Ishikawa (cell line): ENCODE results near the gene BARX1.

Experiments used
- CEBPB ChIP-seq: IDR thresholded peaks from 2 replicates; pipeline ENCODE4 v1.6.1; 2012
- CREB1 ChIP-seq: IDR thresholded peaks from 2 replicates; pipeline ENCODE4 v1.6.1; 2012; ENCODE audit warnings: low read depth
- EP300 ChIP-seq: IDR thresholded peaks from 2 replicates; pipeline ENCODE4 v1.6.1; 2012; ENCODE audit warnings: borderline replicate concordance
- RAD21 ChIP-seq: IDR thresholded peaks from 2 replicates; pipeline ENCODE4 v1.6.1; 2012; ENCODE audit warnings: low read depth
- TEAD4 ChIP-seq: IDR thresholded peaks from 2 replicates; pipeline ENCODE4 v1.6.1; 2012
- YY1 ChIP-seq: IDR thresholded peaks from 2 replicates; pipeline ENCODE4 v1.6.1; 2012; ENCODE audit warnings: low read depth
- ZBTB7A ChIP-seq: IDR thresholded peaks from 2 replicates; pipeline ENCODE4 v1.6.1; 2012; ENCODE audit warnings: low read depth
- TF ChIP-seq, protein P1 (sequence below): IDR thresholded peaks from 2 replicates; pipeline ENCODE4 v1.6.1; 2012; ENCODE audit warnings: low read depth, mild to moderate bottlenecking
- TF ChIP-seq, protein P2 (sequence below): IDR thresholded peaks from 2 replicates; pipeline ENCODE4 v1.6.1; 2012
- TF ChIP-seq, protein P3 (sequence below): IDR thresholded peaks from 2 replicates; pipeline ENCODE4 v1.6.1; 2012

DNA sequence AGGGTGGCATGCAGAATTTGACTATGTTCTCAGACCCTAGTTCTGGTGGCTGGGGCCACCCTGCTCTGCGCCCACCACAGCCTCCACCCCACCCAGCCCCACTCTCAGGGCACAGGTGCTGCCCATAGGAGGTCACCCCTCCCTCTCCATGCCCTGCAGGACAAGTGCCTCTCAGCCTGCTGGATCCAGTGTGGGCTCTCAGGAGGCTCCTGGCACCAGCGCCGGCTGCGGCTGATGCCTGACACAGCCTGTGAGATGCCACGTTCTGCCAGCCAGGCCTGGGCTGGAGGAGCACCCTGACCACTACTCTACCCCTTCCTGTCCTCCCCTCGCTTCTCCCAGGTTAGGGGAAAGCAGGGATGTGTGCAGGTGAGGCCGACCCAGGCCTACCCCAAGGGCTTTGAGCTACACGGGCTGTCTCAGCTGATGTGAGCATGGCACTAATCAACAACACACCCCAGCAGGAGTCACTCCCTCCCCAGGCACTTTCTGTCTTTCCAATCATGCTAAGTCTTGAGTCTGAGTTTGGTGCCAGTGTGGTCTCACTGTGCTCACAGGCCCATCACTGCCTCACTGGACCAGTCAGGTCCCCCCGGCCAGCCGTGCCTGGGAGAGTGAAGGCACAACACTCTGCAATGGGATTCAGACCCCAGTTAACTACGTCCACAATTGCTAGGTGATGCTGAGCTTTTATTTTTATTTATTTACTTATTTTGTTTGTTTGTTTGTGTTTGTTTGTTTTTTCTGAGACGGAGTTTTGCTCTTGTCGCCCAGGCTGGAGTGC lies 12.1 kb upstream of the BARX1 start:
- no peak for TF ChIP-seq YY1
- TF ChIP-seq EP300: no peak
- no peak for TF ChIP-seq RAD21
- no peak for TF ChIP-seq TEAD4
- no peak for TF ChIP-seq CREB1
- TF ChIP-seq, protein P1, sequence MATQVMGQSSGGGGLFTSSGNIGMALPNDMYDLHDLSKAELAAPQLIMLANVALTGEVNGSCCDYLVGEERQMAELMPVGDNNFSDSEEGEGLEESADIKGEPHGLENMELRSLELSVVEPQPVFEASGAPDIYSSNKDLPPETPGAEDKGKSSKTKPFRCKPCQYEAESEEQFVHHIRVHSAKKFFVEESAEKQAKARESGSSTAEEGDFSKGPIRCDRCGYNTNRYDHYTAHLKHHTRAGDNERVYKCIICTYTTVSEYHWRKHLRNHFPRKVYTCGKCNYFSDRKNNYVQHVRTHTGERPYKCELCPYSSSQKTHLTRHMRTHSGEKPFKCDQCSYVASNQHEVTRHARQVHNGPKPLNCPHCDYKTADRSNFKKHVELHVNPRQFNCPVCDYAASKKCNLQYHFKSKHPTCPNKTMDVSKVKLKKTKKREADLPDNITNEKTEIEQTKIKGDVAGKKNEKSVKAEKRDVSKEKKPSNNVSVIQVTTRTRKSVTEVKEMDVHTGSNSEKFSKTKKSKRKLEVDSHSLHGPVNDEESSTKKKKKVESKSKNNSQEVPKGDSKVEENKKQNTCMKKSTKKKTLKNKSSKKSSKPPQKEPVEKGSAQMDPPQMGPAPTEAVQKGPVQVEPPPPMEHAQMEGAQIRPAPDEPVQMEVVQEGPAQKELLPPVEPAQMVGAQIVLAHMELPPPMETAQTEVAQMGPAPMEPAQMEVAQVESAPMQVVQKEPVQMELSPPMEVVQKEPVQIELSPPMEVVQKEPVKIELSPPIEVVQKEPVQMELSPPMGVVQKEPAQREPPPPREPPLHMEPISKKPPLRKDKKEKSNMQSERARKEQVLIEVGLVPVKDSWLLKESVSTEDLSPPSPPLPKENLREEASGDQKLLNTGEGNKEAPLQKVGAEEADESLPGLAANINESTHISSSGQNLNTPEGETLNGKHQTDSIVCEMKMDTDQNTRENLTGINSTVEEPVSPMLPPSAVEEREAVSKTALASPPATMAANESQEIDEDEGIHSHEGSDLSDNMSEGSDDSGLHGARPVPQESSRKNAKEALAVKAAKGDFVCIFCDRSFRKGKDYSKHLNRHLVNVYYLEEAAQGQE: no peak
- no peak for TF ChIP-seq CEBPB
- TF ChIP-seq ZBTB7A: no peak
- TF ChIP-seq, protein P2, sequence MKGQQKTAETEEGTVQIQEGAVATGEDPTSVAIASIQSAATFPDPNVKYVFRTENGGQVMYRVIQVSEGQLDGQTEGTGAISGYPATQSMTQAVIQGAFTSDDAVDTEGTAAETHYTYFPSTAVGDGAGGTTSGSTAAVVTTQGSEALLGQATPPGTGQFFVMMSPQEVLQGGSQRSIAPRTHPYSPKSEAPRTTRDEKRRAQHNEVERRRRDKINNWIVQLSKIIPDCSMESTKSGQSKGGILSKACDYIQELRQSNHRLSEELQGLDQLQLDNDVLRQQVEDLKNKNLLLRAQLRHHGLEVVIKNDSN: no peak
- TF ChIP-seq, protein P3, sequence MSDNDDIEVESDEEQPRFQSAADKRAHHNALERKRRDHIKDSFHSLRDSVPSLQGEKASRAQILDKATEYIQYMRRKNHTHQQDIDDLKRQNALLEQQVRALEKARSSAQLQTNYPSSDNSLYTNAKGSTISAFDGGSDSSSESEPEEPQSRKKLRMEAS: no peak
